Activated T-helper 1 cell treated with anti-CD3 and anti-CD28 coated beads, Interleukin-2, amount 50 U/mL, for 16 hours (primary cell): ENCODE data around the gene SETBP1.
A peak's percentile ranks its signal among the peaks of the same experiment; 100 is the strongest.

ENCODE experiments used
- DNase-seq, 2 donors: peaks; one replicate each; pipeline ENCODE4 v3.0.0-alpha.2; 2020; ENCODE audit warnings: low read depth in 1 of 2, low spot score in 1 of 2

The SETBP1 gene

GRCh38 chr18:44859751-44860439 lies 179.2 kb downstream of the SETBP1 start:
- DNase-seq, result no peak

- no peak for DNase-seq
Observed at GRCh38 chr18:44862112-44862511, 181.4 kb downstream of the SETBP1 start.

DNA sequence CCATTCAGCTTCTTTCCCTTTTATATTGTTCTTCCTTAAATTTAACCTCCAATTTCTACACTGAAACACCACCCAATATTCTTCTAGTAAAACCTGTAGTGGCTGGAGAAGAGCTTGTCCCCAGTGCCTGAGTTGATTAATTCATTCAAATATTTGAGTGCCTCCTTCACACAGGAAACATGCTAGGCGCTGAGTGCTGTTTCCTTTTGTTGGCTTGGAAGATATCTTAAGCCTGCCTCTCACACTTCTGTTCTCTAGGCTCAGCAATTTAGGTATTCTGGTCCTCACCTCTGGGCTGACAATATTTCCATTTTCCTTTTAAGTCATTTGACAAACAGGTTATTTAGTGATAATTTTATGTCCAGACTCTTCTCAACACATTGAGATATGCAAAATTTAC lies 185.4 kb downstream of the SETBP1 start:
- no peak for DNase-seq

GRCh38 chr18:44869533-44869932 lies 188.8 kb downstream of the SETBP1 start:
- DNase-seq, result no peak

GRCh38 chr18:44870631-44871502 lies 190.2 kb downstream of the SETBP1 start:
- no peak for DNase-seq

DNA sequence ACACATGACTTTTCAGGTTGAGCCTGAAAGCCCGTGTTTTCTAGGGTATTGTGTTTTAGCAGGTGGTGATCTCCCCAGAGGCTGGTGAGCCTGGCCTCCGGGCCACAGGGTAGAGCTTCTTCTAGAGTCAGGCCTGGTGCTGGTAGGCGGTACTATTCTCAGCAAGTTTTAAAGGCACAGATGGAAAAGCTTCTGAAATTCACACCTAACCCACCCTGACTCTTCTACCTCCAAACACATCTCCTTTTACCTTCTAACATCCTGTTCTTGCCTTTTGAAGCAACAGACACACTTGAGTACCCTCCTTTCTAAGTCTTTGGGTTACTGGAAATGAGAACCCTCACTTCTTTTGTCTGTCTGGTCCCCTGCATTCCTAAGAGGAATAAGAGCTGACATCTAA lies 191.1 kb downstream of the SETBP1 start:
- no peak for DNase-seq

DNA sequence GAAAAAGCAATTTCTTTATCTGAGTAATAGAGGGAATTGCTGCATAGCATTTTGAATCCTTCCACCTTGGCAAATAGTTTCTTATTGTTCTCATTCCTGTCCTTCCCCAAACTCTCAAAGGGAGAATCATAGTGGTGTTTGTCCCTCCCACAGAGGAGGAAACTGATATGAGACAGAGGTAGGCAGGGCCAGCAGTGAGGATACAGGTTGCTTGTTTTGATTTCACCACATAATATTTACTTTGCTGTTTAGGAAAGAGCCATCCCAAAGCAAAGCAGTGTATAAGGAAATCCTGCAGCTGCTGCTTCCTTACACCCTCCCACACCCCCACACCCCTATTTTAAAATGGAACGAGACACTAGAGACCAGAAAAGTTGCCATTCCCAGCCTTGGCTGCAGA lies 195.3 kb downstream of the SETBP1 start:
- no peak for DNase-seq

DNA sequence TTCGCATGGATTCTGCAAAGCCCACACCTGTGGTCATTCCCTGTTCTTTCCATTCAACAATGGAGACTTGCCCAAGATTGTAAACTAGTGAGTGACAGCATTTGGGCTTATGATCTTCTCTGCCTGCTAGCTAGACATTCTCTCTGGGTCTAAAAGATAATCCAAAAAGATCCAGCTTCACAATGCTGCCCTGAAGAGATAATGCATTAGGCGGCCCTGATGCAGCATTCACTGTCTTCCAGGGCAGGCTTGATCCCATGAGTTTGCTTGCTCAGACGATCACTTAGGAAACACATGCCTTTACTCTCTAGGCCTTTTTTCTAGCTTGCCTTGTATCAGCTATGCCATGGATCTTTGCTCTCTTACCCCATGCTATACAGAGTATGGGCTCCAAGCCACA lies 196.1 kb downstream of the SETBP1 start:
- DNase-seq, result no peak

DNA sequence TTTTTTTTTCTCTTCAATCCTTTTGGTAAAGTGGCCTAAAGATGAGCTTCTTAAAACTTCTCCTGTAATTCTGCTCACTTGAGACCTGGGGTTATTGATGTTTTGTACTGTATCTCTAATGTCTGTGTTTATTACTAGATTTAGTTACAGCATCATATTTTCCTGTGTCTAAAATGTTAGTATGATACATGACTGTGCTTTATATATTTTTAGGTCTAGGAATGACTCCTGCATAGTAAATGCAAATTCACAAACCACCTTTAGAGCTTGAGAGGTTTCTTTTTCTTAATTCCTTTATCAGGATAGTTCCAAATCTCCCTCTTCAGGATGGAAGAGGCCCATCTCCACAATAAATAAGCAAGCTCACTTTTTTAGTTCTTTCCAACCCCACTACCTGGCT lies 197.6 kb downstream of the SETBP1 start:
- DNase-seq, result no peak

DNA sequence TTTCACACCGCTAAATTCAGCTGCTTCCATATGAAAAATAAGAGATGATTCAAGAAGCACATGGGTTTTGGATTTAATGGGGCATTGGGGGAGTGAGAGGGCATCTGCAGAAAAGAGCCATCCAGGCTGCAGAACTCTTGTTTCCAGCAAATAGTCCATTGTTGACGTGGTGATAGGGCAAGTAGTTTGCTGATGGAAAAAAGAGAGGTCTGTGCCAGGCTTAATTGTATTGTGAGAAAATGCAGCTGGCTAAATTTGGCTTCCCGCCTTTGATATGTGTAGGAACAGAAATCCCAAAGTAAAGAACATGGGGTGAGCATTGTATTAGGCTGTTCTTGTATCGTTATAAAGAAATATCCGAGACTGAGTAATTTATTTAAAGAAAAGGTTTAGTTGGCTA lies 199.5 kb downstream of the SETBP1 start:
- DNase-seq, result no peak

DNA sequence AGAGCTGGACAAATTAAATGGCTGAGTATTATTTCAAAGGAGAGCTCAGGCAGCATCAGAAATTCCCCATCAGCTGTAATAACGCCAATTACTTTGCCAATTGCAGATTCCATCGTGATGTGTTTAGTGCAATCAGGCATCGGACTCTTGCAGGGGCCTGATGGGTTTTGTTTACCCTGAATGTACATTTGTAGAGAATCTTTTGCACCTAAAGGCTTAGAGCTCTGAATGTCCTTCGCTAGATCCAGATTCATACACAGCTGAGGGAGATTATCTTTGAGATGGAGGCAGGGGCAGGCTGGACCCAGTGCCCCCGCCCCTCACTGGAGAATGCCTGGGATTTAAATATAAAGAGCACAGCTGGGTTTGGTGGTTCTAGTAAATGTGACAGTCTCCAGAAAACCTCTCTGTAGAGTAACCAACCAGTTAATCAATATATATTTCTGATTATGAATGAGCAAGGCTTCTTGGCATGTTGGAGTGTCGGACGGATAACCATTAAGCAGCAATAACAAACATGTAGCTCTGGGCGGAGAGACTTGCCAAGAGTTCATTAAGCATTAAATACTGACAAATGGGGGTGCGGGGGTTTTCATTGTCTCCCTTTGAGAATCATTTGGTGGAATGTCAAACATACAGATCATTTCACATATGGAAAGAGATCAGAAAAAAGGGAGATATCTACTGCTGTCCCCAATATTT lies 200.9 kb downstream of the SETBP1 start:
- DNase-seq, result no peak

DNA sequence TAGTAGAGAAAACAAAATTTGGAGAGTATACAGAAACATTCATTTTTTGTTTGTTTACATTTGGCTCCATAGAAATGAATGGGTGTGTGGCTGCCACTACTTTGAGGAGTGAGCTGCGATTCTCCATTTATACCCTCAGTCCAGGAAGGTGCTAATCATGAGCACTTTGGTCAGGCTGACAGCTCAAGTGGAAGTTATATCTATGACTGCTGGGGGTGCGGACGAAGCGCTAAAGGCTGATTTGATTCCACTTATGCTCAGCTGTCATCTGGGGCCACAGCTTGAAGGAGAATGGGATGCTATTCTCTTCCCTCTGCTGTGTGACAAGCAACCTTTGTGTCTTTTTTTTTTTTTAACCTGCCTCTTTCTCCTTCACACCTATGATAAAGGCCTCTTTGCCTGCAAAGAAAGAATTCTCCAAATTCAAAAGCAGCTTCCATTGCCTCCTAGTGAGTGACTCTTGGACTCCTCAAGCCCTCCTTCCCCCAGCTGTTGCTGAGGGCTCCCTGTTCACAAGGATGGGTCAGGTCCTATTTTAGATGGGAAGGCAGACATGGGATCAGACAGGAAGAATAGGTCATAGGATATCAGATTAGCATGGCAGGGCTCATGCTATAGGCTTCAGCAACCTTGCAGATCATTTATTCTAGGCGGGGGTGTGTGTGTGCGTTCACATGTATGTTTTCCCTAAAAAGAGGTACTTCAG lies 201.6 kb downstream of the SETBP1 start:
- DNase-seq, result no peak

- no peak for DNase-seq
Observed at GRCh38 chr18:44883671-44884070, 203.0 kb downstream of the SETBP1 start.

- no peak for DNase-seq
Observed at GRCh38 chr18:44884431-44884830, 203.7 kb downstream of the SETBP1 start.

GRCh38 chr18:44885507-44885906 lies 204.8 kb downstream of the SETBP1 start:
- no peak for DNase-seq

DNA sequence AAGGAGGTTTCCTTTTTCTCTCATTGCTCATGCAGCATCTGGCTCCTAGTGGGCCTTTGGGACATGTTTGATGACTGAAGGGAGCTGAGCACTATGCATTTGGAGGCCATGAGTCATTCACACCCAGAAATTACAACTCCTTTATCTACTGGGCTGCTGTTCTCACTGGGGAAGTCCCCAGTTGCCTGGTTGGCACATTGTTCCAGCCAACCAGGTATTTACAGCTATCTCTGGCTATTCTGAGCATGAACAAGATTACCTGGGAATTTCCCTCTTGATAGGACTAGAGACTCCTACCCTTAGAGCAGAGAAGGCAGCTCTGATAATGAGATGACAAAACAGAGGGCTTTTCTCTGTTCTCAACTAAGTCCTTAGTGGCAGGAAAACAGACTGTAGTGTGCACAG lies 206.5 kb downstream of the SETBP1 start:
- peak in 1 of 2 donors; percentile 17 for DNase-seq

GRCh38 chr18:44889111-44889510 lies 208.4 kb downstream of the SETBP1 start:
- DNase-seq, result no peak

DNA sequence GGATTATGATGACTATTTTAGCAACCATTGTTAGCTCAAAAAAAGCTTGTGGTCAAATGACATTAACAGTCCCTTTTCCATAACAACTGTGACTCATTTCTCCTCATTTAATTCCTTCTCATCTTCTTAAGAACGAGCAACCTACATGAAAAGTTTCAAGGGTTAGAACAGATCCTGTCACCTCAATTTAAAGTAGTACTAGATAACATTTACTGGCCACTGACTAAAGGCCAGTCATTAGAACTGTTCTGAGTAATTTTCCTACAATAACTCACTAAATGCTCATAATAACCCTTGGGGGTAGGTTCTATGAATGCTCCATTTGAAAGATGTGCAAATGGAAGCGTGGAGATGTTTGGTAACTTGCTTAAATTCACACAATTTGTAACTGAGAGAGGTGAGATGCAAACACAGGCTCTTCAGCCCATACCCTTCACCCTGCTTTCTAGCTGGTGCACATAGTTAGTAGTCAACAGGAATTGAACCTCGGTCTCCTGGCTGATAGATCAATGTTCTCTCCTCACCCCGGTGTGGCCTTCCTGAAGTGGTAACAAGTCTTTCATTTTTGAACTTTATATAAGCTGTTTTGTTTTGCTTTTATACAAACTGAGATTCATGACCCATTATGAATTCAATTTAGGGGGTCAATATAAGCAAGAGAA lies 212.5 kb downstream of the SETBP1 start:
- DNase-seq, result no peak

DNA sequence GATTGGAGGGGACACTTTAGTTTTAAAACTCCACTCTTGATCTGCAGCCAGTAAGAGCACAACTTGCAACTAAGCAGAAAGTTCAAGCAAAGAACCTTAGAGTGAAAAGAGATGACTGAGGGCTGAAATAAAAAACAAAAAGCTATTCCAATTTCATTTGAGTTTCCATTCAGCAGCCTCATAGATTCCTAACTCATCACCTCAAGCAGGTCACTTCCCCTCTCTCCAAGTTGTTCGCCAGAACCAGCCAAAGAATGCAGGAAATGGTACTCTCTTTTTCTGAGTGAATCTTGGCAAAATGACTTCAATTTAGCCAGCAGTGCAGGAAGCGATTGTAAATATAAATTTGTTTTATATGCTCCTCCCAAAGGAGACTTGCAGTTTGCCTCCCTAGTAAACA lies 213.3 kb downstream of the SETBP1 start:
- DNase-seq, result no peak

DNA sequence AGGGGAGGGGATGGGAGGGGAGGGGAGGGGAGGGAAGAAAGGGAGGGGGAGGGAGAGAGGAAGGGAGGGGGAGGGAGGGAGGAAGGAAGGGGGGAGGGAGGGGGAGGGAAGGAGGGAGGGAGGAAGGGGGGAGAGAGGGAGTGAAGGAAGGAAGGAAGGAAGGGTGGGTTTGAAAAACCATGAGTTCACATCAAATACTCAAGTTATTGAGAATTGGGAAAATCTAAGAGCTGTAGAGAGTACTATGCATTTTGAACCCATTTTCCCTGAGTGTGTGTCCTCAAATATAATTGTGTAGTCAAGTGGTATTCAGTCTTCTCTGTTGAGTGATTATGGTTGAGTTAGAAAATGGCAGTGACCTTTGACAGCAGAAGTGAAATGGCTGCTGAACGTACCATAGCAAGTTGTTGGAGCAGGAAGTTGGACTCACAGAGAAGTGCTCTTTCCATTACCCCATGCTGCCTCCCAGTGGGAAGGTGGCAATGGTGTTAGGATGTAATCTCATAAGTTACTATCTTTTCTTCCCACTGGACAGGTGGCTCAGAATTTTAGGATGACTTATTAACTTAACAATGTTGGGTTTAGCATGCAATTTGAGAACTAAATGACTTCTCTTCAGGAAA lies 214.6 kb downstream of the SETBP1 start:
- no peak for DNase-seq
